ENCODE measurements around the gene GIMD1.
"Not testable (repeated sequence)": the region's sequence is repeated elsewhere in the genome, so short reads cannot be mapped to it uniquely, and the experiment has no call there.

The GIMD1 gene

GRCh38 chr4:106368678-106369077 lies at the start of gene GIMD1:
Gene GIMD1 (minus strand): TSS chr4:106368778. CDS start chr4:106367435, 1,343 bp downstream.
- DNase-seq, result no peak

DNA sequence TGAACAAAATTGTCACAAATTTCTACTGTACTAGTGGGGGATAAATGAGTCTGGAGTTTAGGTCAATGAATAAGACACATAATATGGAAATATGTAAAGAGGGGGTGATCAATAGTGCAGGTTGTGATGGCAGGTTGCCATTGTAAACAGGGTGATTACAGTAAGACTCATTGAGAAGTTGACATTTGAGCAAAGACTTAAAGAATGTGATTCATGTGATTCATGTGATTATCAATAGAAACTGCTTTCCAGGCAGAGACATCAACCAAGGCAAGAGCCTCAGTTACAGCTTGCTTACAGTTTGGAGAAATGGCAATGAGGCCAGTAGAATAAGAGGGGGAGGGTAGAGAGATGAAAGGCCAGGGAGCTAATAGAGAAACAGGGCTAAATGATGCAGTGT lies 45.8 kb upstream of the GIMD1 start:
- no peak for DNase-seq

DNA sequence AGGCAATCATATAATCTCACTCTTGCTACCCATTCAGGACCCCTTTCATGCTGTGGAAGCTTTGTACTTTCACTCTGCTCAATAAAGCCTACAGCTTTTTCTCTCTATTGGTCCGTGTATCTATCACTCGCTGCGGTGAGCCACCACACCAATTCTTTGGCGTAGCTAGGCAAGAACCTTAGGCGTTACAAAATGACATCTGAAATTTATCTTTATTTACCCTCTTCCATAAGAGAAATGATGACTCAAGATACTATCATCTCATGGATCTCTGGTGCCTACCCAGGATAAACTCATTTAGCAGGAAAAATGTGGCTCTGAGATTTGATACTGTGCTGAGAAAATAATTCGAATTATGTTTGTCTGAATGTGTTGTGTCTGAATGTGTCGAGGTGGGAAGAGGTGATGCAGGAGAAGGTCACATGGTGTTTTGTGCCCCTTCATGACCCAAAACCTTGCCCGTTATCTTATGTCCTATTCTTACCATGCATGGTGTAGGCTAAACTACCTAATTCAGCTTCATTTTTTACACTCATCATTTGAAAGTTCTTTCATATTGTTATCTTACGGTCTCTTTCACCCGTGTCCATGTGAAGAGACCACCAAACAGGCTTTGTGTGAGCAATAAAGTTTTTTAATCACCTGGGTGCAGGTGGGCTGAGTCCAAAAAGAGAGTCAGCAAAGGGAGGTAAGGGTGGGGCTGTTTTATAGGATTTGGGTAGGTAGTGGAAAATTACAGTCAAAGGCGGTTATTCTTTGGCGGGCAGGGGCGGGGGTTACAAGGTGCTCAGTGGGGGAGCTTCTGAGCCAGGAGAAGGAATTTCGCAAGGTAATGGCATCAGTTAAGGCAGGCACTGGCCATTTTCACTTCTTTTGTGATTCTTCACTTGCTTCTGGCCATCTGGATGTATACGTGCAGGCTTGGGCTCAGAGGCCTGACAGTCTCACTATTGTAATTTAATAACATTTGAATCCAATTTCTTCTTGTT lies 41.6 kb upstream of the GIMD1 start:
- DNase-seq, result no peak

- not testable (repeated sequence) for DNase-seq
Observed at GRCh38 chr4:106408004-106408403, 39.4 kb upstream of the GIMD1 start.

GRCh38 chr4:106401157-106401556 lies 32.6 kb upstream of the GIMD1 start:
- no peak for DNase-seq

- DNase-seq, result not testable (repeated sequence)
Observed at GRCh38 chr4:106398898-106399297, 30.3 kb upstream of the GIMD1 start.

DNA sequence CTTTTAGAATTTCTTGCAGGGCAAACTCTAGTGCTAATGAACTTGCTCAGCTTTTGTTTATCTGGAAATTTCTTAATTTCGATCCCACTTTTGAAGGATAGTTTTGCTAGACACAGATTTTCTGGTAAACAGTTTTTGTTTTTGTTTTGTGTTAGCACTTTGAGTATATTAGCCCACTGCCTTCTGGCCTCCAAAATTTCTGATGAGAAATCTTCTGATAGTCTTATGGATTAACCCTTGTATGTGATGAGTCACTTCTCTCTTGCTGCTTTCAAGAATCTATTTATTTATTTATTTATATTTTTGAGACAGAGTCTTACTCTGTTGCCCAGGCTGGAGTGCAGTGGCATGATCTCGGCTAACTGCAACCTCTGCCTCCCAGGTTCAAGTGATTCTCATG lies 27.0 kb upstream of the GIMD1 start:
- DNase-seq, result no peak

DNA sequence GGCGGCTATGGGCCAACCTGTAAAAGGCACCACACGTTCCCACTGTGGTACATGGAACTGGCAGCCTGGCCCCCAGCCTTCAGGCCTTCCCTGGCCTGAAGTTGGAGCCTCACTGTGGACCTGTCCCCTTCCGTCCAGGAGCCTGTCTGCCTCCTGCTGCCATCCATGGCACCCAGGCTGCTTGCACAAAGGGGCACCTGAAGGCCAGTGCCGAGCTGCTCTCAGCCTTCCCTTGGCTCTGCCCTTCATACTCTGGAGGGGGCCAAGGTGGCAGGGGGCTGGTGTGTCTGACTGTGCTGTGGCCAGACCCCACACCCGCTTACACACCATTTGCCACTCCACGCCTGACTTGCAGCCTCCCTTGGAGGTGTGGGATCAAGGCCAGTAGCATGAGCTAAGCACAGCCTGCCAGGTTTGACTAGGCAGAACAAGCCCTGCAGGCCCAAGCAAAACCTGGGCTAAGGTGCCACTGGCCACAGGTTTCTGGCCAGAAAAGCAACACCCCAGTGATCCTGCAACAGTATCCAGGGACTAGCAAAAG lies 17.3 kb upstream of the GIMD1 start:
- DNase-seq, result no peak

DNA sequence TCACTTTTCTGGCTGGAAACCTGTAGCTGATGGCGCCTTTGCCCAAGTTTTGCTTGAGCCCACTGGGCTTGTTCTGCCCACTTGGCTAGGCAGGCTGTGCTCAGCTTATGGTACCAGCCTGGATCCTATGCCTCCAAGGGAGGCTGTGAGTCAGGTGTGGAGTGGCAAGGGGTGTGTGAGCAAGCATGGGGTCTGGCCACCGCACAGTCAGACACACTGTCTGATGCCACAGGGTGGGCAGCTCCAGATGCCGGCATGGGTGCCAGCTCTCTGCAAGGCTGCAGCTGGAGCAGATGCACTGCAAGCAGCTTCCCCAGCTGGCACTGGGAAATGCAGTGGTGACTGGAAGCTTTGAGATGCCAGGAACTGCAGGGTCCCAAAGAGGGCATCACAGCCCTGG lies 16.3 kb upstream of the GIMD1 start:
- no peak for DNase-seq

DNA sequence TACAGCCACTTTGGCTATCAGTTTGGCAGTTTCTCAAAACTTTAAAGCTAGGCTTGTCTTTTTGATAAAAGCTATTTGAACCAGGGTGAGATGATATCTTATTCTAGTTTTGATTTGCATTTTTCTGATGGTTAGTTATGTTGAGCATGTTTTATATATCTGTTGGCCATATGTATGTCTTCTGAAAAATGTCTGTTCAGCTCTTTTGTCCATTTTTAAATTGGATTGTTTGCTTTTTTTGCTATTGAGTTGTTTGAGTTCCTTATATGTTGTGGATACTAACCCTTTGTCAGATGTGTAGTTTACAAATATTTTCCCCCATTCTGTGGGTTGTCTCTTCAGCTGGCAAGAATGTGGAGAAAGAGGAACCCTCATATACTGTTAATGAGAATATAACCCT lies 11.6 kb upstream of the GIMD1 start:
- DNase-seq, result no peak

DNA sequence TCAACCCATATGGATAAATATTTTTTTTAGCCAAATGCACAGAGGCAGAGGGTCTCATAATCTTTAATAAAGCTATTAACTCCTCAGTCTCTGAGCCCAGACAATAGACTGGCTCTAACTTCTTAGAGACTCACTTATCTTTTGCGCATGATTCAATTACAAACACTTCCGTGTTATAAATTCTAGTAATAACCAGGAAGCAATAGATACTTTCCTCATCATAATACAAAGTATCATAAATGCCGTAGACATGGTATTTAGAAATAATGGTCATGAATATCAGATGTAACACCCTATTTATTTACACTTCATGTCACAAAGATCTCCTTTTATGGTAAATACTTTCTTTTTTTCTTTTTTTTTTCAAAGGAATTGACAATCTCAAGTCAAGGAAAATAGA lies 4.4 kb upstream of the GIMD1 start:
- DNase-seq, result no peak

DNA sequence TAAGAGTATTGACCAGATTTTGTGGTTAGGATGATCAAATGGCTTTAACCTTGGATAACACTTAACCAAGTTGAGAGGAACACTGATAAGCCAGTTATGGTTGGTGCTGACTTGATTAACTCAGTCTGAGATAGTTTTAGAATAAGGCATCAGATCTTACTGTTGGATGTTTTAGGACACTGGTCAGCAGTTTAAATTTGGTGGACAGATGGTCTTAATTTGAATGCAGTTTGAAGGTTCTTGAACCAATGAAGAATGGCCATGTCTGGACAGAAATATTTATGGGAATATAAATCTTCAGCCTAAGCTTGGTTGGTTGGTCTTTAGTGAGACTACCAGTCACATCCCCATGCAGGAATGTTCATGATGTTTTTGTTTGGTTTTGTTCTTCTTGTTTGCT lies 2.6 kb upstream of the GIMD1 start:
- no peak for DNase-seq

GRCh38 chr4:106370214-106370613 lies 1.6 kb upstream of the GIMD1 start:
- DNase-seq, result no peak

DNA sequence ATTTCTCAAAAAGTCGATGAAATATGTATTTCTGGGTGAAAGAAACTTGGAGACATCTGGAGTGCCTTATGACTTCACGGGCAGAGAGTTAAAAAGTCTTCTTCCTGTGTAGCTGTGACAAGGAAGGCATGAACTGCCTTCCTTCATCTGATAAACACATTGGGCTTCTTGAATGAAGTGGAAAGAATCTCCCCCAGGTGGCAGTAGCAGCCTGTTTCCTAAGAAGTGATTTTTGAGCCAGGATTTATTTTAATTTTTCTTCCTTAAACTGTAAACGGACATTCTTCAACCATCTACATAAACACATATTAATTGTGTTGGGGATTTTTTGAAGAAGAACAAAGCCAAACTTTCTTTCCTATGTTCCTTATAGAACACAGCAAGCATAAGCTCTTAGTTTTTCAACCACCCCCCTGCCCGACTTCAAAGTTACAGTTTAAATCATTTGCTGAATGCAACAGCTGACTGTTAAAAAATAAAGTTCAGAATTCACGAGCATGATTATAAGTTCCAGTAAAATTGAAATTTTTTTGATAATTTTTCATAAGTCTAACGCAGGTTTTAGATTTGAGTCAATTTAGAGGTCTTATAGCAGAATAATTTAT lies 980 bp upstream of the GIMD1 start:
- DNase-seq, result no peak

- DNase-seq, result no peak
Observed at GRCh38 chr4:106367072-106367471, 1.5 kb downstream of the GIMD1 start.

- no peak for DNase-seq
Observed at GRCh38 chr4:106366026-106366425, 2.6 kb downstream of the GIMD1 start.

DNA sequence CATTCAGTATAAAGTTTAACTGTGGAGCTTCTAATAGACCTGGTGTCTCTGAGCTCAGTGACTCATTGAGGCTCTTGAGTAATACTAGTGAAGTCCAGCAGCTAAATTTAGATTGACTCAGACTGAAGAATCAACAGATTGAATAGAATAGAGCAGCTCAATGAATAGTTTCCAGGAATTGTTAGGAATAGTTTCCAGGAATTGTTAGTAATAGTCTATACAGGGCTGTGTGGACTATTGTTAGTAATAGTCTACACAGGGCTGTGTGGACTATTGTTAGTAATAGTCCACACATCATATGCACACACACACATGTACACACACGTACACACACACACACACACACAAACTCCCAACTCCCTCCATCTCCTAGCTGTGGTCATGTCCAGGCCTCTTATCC lies 3.0 kb downstream of the GIMD1 start:
- DNase-seq, result no peak

- DNase-seq, result no peak
Observed at GRCh38 chr4:106364282-106364681, 4.3 kb downstream of the GIMD1 start.

DNA sequence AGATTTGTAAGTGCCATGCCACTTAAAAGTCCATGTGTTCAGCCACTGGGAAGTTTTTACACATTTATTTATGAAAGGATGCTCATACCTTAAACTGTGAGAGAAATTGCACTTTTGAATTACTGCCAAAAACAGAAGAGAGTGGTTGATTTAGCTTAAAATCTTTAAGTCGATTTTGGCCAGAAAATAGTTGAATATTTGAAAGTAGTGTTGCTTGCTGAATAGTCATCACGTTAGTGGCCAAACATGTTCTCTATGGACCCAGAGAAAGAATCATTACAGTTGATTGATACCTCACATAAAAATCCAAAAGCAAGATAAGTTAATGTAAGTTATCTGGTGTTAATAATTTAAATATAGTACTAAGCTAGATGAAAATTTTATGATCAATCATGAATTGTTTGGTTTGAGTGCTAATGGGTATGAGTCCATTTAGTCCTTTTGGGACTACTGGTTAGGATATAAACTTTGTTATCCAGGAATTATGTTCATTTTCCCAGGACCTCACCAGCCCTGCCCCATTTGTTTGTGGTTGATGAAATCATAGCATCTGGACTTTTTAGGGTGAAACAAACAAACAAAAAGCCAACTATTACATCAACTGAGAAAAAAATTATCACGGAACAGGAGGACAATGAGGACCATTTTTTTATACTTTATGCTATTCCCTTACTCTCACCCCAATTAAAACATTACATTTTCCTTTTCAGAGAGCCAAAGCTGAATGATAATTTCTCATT lies 6.3 kb downstream of the GIMD1 start:
- no peak for DNase-seq

- no peak for DNase-seq
Observed at GRCh38 chr4:106358899-106359298, 9.7 kb downstream of the GIMD1 start.

DNA sequence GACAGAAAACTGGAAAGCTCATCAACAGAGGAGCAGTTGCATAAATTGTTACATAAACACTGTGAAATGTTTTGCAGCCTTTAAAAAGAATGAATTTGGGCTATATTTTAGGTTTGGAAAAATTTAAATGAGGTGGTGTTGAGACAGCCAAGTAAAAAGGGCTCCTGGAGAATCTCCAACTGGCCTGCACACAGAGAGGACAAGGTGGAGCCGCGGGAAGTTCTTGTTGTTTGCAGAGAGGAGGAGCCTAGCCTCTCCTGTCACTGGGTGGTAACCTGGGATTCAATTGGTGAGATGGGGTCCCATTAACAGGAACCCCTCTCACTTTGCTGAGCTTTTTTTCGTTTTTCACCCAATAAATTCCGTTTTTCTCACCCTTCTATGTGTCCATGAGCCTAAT lies 13.4 kb downstream of the GIMD1 start:
- no peak for DNase-seq

- DNase-seq, result no peak
Observed at GRCh38 chr4:106353786-106354185, 14.8 kb downstream of the GIMD1 start.

- DNase-seq, result no peak
Observed at GRCh38 chr4:106351016-106351415, 17.6 kb downstream of the GIMD1 start.
